Smooth muscle cell (in vitro differentiated cells): ENCODE measurements around the gene STAM2. TPM values are rescaled to one million over a fixed set of nuclear protein-coding genes. Genes with fewer than 3 reads are reported as not detected.
"Not testable (repeated sequence)": the region's sequence is repeated elsewhere in the genome, so short reads cannot be mapped to it uniquely, and the experiment has no call there.

ENCODE experiments used
- DNase-seq: peaks from one replicate; lab custom pipeline; 2025; ENCODE audit not compliant: unreplicated experiment; lab: John Stamatoyannopoulos, UW
- H2AFZ ChIP-seq: fragments of 200-600 bp; sonication (generic); 2 replicates; pipeline ENCODE4 v1.6.0; 2016; ENCODE audit warnings: antibody characterized with exemption, low read depth, mild to moderate bottlenecking
- H3F3A ChIP-seq: fragments of 200-600 bp; sonication (generic); 2 replicates; pipeline ENCODE4 v1.6.0; 2017; ENCODE audit warnings: antibody characterized with exemption, low read depth
- H3K27ac ChIP-seq: fragments of 200-600 bp; sonication (generic); 2 replicates; pipeline ENCODE4 v1.5.1; 2016; ENCODE audit warnings: low read depth, mild to moderate bottlenecking
- H3K27me3 ChIP-seq: fragments of 200-600 bp; sonication (generic); 2 replicates; pipeline ENCODE4 v1.6.1; 2016; ENCODE audit warnings: low read depth, mild to moderate bottlenecking
- H3K36me3 ChIP-seq: fragments of 200-600 bp; sonication (generic); 2 replicates; pipeline ENCODE4 v1.5.1; 2016; ENCODE audit warnings: low read depth
- H3K4me1 ChIP-seq: fragments of 200-600 bp; sonication (generic); 2 replicates; pipeline ENCODE4 v1.5.1; 2016; ENCODE audit warnings: low read depth
- H3K4me2 ChIP-seq: fragments of 200-600 bp; sonication (generic); 2 replicates; pipeline ENCODE4 v1.6.0; 2016; ENCODE audit warnings: mild to moderate bottlenecking
- H3K4me3 ChIP-seq: fragments of 200-600 bp; sonication (generic); 2 replicates; pipeline ENCODE4 v1.5.1; 2016; ENCODE audit warnings: mild to moderate bottlenecking
- H3K79me2 ChIP-seq: fragments of 200-600 bp; sonication (generic); 2 replicates; pipeline ENCODE4 v1.6.0; 2016; ENCODE audit warnings: low read depth, mild to moderate bottlenecking
- H3K9ac ChIP-seq: fragments of 200-600 bp; sonication (generic); 2 replicates; pipeline ENCODE4 v1.6.0; 2016; ENCODE audit warnings: low read depth
- H3K9me3 ChIP-seq: fragments of 200-600 bp; sonication (generic); replicated peaks from 2 replicates; pipeline ENCODE4 v1.5.1; 2016; ENCODE audit warnings: low read depth
- H4K20me1 ChIP-seq: fragments of 200-600 bp; sonication (generic); 2 replicates; pipeline ENCODE4 v1.6.0; 2016; ENCODE audit warnings: low read depth
- CTCF ChIP-seq: fragments of 200-600 bp; sonication (generic); IDR thresholded peaks from 2 replicates; pipeline ENCODE4 v1.5.1; 2017; ENCODE audit warnings: borderline replicate concordance, mild to moderate bottlenecking, antibody characterized with exemption; ENCODE audit not compliant: insufficient read depth, poor library complexity, severe bottlenecking
- WGBS: methylation state at CpG from one replicate; pipeline ENCODE4 v1.1.7; 2016; ENCODE audit warnings: low lambda C conversion rate; 5-methylcytosine and 5-hydroxymethylcytosine counted together
- polyA plus RNA-seq: library from polyadenylated mRNA; unstranded; fragments of >200 nt; fragmentation: Nextera tagmentation; extraction: Ambion mirVana; gene quantifications from 2 replicates; pipeline ENCODE4 v1.2.1, GENCODE V29; 2016
- total RNA-seq: library from RNA; depleted of rRNA; stranded (reverse); fragments of >200 nt; gene quantifications from 2 replicates; pipeline ENCODE4 v1.2.3, GENCODE V29; 2014

Gene STAM2
- total and polyA plus RNA-seq, 2 experiments from 2014 or later, result 12.2 to 58.2 TPM

GRCh38 chr2:152200565-152201465 lies 25.3 kb upstream of the STAM2 start:
- no peaks in the 10 kb centered on the region for H3K36me3 ChIP-seq
- 33% methylated on average over 9 of the region's 9 CpGs for WGBS
- H2AFZ ChIP-seq, result no peak overlapping the region
- H3K4me1 ChIP-seq, result peaks cover 6% of the 10 kb centered on the region
- TF ChIP-seq CTCF, result no peak
- no peaks in the 10 kb centered on the region for H3F3A ChIP-seq
- peak overlapping the region; percentile 68 for H3K4me2 ChIP-seq
- no peaks in the 10 kb centered on the region for H4K20me1 ChIP-seq
- H3K27ac ChIP-seq, result peak overlapping the region; percentile 83
- H3K27me3 ChIP-seq, result no peaks in the 10 kb centered on the region
- DNase-seq, result peak; percentile 6
- no peak overlapping the region for H3K4me3 ChIP-seq
- H3K79me2 ChIP-seq, result no peaks in the 10 kb centered on the region
- H3K9ac ChIP-seq, result peak overlapping the region; percentile 33
- H3K9me3 ChIP-seq, result no peaks in the 10 kb centered on the region

- 67% methylated on average over 4 of the region's 4 CpGs for WGBS
- H2AFZ ChIP-seq, result no peak overlapping the region
Observed at GRCh38 chr2:152200101-152200500, 24.5 kb upstream of the STAM2 start.

GRCh38 chr2:152198499-152198898 lies 22.9 kb upstream of the STAM2 start:
- Histone ChIP-seq H3K9me3 (no peaks in the 10 kb centered on the region), H2AFZ (no peak overlapping the region), H3F3A (no peaks in the 10 kb centered on the region), H3K27me3 (no peaks in the 10 kb centered on the region), H3K4me3 (no peak overlapping the region), H3K4me1 (peaks cover 6% of the 10 kb centered on the region), H3K36me3 (no peaks in the 10 kb centered on the region), H3K4me2 (no peak overlapping the region), H4K20me1 (no peaks in the 10 kb centered on the region), H3K79me2 (no peaks in the 10 kb centered on the region), H3K9ac (no peak overlapping the region), H3K27ac (no peak overlapping the region)
- WGBS, result 93% methylated on average over 2 of the region's 2 CpGs
- DNase-seq, result no peak
- no peak for TF ChIP-seq CTCF

More at GRCh38 chr2:152200101-152200500, 24.5 kb upstream of the STAM2 start:
- Histone ChIP-seq H3K4me2 (peak overlapping the region; percentile 25), H3K27ac (peak overlapping the region; percentile 66), H3K27me3 (no peaks in the 10 kb centered on the region), H3K9me3 (no peaks in the 10 kb centered on the region), H3K9ac (no peak overlapping the region), H3K36me3 (no peaks in the 10 kb centered on the region), H4K20me1 (no peaks in the 10 kb centered on the region), H3K4me3 (no peak overlapping the region), H3F3A (no peaks in the 10 kb centered on the region), H3K4me1 (peaks cover 6% of the 10 kb centered on the region), H3K79me2 (no peaks in the 10 kb centered on the region)
- no peak for DNase-seq
- TF ChIP-seq CTCF, result no peak

GRCh38 chr2:152197508-152198284 lies 22.1 kb upstream of the STAM2 start:
- not testable (repeated sequence) for H3K79me2 ChIP-seq, H3K4me3 ChIP-seq, H3K4me1 ChIP-seq, H3K9ac ChIP-seq, H2AFZ ChIP-seq, H3K9me3 ChIP-seq, H3K4me2 ChIP-seq, H3K27ac ChIP-seq, H3K36me3 ChIP-seq, H3K27me3 ChIP-seq, H4K20me1 ChIP-seq, H3F3A ChIP-seq, DNase-seq
- 0% methylated on average over 1 of the region's 1 CpG for WGBS
